Measurements from ENCODE around the gene TRMT1. TPM values are rescaled to one million over a fixed set of nuclear protein-coding genes. Genes with fewer than 3 reads are reported as not detected.

The TRMT1 gene
- total and polyA plus RNA-seq, 2 of the 8 experiments (the other 6 are each of a cell fraction or from before 2014, with no cell fraction given) = 77.4 to 99.3 TPM

GRCh38 chr19:13074378-13074777 is 42.2 kb downstream of the TRMT1 start:
- H2AK5ac ChIP-seq (ENCODE audit: low read depth, low read length) = no peak overlapping the region
- no peaks in the 10 kb centered on the region for H4K20me1 ChIP-seq (replicated peaks in 1 of 2; ENCODE audit: control insufficient read depth in 1 of 2, insufficient read depth in 2 of 2, low read length in 2 of 2)
- no peak overlapping the region for H3K56ac ChIP-seq (replicated peaks; ENCODE audit: insufficient read length, low read depth, low read length)
- H3K4ac ChIP-seq (replicated peaks; ENCODE audit: insufficient read length, low read depth, low read length) = no peak overlapping the region
- H3K27ac ChIP-seq (ENCODE audit: low read depth, low read length) = no peak overlapping the region
- ChIA-PET CTCF (ENCODE audit: partially characterized antibody) (interaction anchor here (0.6 to 48.8 kb wide), 6 partner anchors 8 to 1639 kb away, joined by 3 to 1145 read pairs (median 76); partner anchors contain the start of gene PRKCSH), POLR2A (ENCODE audit: partially characterized antibody) (interaction anchor here (1.1 to 2.2 kb wide), 3 partner anchors 19 to 42 kb away, joined by 3 to 5 read pairs (median 4); no protein-coding TSS in a partner anchor)
- no peak overlapping the region for H3K9ac ChIP-seq (replicated peaks in 1 of 4; ENCODE audit: extremely low read depth in 1 of 4, low read depth in 3 of 4, low read length in 3 of 4)
- no peaks in the 10 kb centered on the region for H3K9me3 ChIP-seq (ENCODE audit: insufficient read depth in 2 of 2, low read depth in 1 of 2, low read length in 1 of 2)
- FAIRE-seq (no peak), DNase-seq (ENCODE audit: low read depth in 1 of 2, low spot score in 2 of 2) (no peak)
- H4K91ac ChIP-seq (replicated peaks; ENCODE audit: insufficient read length, low read length) = no peak overlapping the region
- no peak overlapping the region for H3K4me2 ChIP-seq (ENCODE audit: insufficient read depth in 1 of 2, low read depth in 2 of 2, low read length in 2 of 2)
- TF ChIP-seq POLR2AphosphoS5 (IDR thresholded peaks at IDR 0.05; ENCODE audit: low read depth, low read length) (no peak), YY1 (IDR thresholded peaks at IDR 0.05; ENCODE audit: low read depth, low read length) (no peak), NRF1 (IDR thresholded peaks at IDR 0.05; ENCODE audit: low read depth, low read length) (no peak), FOSL1 (IDR thresholded peaks at IDR 0.05; ENCODE audit: insufficient read depth, low read depth, low read length) (no peak), ATF2 (IDR thresholded peaks at IDR 0.05; ENCODE audit: low read length) (no peak)
- no peak overlapping the region for H2BK20ac ChIP-seq (ENCODE audit: low read length)
- H3K14ac ChIP-seq (ENCODE audit: insufficient read length) = no peak overlapping the region
- no peaks in the 10 kb centered on the region for H3K79me1 ChIP-seq (ENCODE audit: low read depth, low read length)
- H3K4me3 ChIP-seq (ENCODE audit: extremely low read depth in 1 of 4, insufficient read depth in 2 of 4, low read depth in 3 of 4, low read length in 4 of 4) = no peak overlapping the region
- no peak overlapping the region for H2AFZ ChIP-seq (ENCODE audit: low read length)
- H3K23ac ChIP-seq (ENCODE audit: insufficient read length) = no peak overlapping the region
- peaks cover 8 to 29% (median 21%) of the 10 kb centered on the region in 4 experiments for H3K4me1 ChIP-seq (replicated peaks in 1 of 4; ENCODE audit: control insufficient read depth in 3 of 4, insufficient read depth in 4 of 4, low read length in 3 of 4)
- no peak overlapping the region for H2BK120ac ChIP-seq (replicated peaks; ENCODE audit: low read depth, low read length)
- no peaks in the 10 kb centered on the region for H3K79me2 ChIP-seq (ENCODE audit: control insufficient read depth in 1 of 2, insufficient read depth in 2 of 2, low read length in 2 of 2)
- no peak overlapping the region for H4K5ac ChIP-seq (ENCODE audit: insufficient read length, low read depth, low read length)
- no peak overlapping the region for H4K8ac ChIP-seq (ENCODE audit: extremely low read depth, insufficient read depth, low read length)
- H2BK12ac ChIP-seq (ENCODE audit: low read depth, low read length) = no peak overlapping the region
- no peak overlapping the region for H2BK5ac ChIP-seq (ENCODE audit: low read depth, low read length)
- H3K36me3 ChIP-seq (ENCODE audit: control insufficient read depth in 2 of 4, insufficient read depth in 4 of 4, low read length in 3 of 4) = no peaks in the 10 kb centered on the region
- H2BK15ac ChIP-seq (ENCODE audit: low read length) = no peak overlapping the region
- 90% methylated on average over 2 of the region's 4 CpGs; no CpG with 5 or more reads in 1 of the 2 experiments for WGBS, 2 experiments (ENCODE audit: extremely low coverage in 1 of 2, insufficient coverage in 1 of 2, insufficient read length in 1 of 2, insufficient replicate concordance in 2 of 2, low coverage in 1 of 2, low lambda C conversion rate in 2 of 2, missing lambda C conversion rate in 1 of 2)
- 0 out of 2 replicates have a peak, but pooled peaks cover 1% of the 10 kb centered on the region for H3K23me2 ChIP-seq (ENCODE audit: low read depth, low read length)
- H3K18ac ChIP-seq (ENCODE audit: extremely low read depth, low read length) = no peak overlapping the region
- H3K27me3 ChIP-seq (replicated peaks in 1 of 4; ENCODE audit: control insufficient read depth in 3 of 4, extremely low read depth in 1 of 4, insufficient read depth in 3 of 4, low read length in 3 of 4) = peaks cover 0 to 19% (median 13%) of the 10 kb centered on the region in 4 experiments; a peak in 6 of 7 replicates

All from H1 (cell line).